Measurements from ENCODE around the gene SART1.

The SART1 gene

DNA sequence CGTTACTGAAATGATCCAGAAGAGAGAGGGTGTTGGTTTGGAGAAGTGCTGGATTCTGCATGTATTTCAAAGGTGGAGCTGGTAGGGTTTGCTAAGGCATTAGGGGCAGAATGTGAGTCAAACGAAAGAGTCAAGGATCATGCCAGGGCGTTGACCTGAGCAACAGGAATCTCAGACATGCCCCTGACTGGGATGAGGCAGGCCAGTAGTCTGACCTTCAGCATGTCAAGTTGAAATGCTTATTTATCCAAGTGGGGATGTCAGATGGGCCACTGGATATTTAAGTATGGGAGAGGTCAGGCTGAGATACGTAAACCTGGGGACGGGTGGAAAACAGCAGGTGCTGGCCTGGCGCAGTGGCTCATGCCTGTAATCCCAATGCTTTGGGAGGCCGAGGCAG, 19.0 kb upstream of the SART1 start:
- Histone ChIP-seq H2BK12ac (ENCODE audit: low read length in 2 of 2) (no peak overlapping the region), H3K4ac (ENCODE audit: low read depth in 1 of 2, low read length in 2 of 2) (no peak overlapping the region), H4K91ac (ENCODE audit: low read length) (no peak overlapping the region), H3K36me3 (ENCODE audit: control insufficient read depth in 1 of 2, insufficient read depth in 2 of 2, low read depth in 1 of 2, low read length in 2 of 2) (no peaks in the 10 kb centered on the region), H3K4me3 (ENCODE audit: insufficient read depth in 1 of 2, low read depth in 1 of 2, low read length in 2 of 2) (no peak overlapping the region), H3K18ac (ENCODE audit: low read depth in 1 of 2, low read length in 2 of 2) (no peak overlapping the region), H2AFZ (ENCODE audit: low read depth, low read length) (no peak overlapping the region), H3K27me3 (ENCODE audit: control insufficient read depth in 1 of 2, insufficient read depth in 1 of 2, low read length in 2 of 2) (peaks cover 0 to 9% of the 10 kb centered on the region in 2 experiments), H3K23ac (ENCODE audit: low read length in 2 of 2) (no peak overlapping the region), H3K4me2 (ENCODE audit: low read length, poor library complexity, severe bottlenecking) (no peak overlapping the region), H2BK15ac (ENCODE audit: low read depth, poor library complexity, severe bottlenecking) (no peak overlapping the region), H2AK5ac (ENCODE audit: low read length, severe bottlenecking) (no peak overlapping the region), H3K4me1 (ENCODE audit: control insufficient read depth, insufficient read depth, low read depth, low read length) (peaks cover 2% of the 10 kb centered on the region), H3K14ac (ENCODE audit: low read length in 2 of 2) (no peak overlapping the region), H3K9me3 (ENCODE audit: control insufficient read depth, low read length) (no peaks in the 10 kb centered on the region), H4K8ac (ENCODE audit: low read length) (no peak overlapping the region), H3K79me1 (replicated peaks; ENCODE audit: low read length, poor library complexity, severe bottlenecking) (no peaks in the 10 kb centered on the region), H3K9ac (ENCODE audit: low read length) (no peak overlapping the region), H2BK5ac (ENCODE audit: low read depth, low read length, poor library complexity, severe bottlenecking) (no peak overlapping the region), H3K27ac (ENCODE audit: low read length, poor library complexity, severe bottlenecking) (no peak overlapping the region), H2BK120ac (ENCODE audit: low read depth, low read length) (no peak overlapping the region)
- DNase-seq = no peak
- 87% methylated on average over 7 of the region's 7 CpGs for WGBS

- Histone ChIP-seq H3K79me1 (replicated peaks; ENCODE audit: low read length, poor library complexity, severe bottlenecking) (no peaks in the 10 kb centered on the region), H3K27me3 (ENCODE audit: control insufficient read depth in 1 of 2, insufficient read depth in 1 of 2, low read length in 2 of 2) (peaks cover 0 to 13% of the 10 kb centered on the region in 2 experiments), H3K4me2 (ENCODE audit: low read length, poor library complexity, severe bottlenecking) (no peak overlapping the region), H2BK12ac (ENCODE audit: low read length in 2 of 2) (no peak overlapping the region), H4K8ac (ENCODE audit: low read length) (no peak overlapping the region), H3K9ac (ENCODE audit: low read length) (no peak overlapping the region), H2AK5ac (ENCODE audit: low read length, severe bottlenecking) (no peak overlapping the region), H3K14ac (ENCODE audit: low read length in 2 of 2) (no peak overlapping the region), H3K27ac (ENCODE audit: low read length, poor library complexity, severe bottlenecking) (no peak overlapping the region), H3K4me3 (ENCODE audit: insufficient read depth in 1 of 2, low read depth in 1 of 2, low read length in 2 of 2) (no peak overlapping the region), H2BK120ac (ENCODE audit: low read depth, low read length) (no peak overlapping the region), H2BK5ac (ENCODE audit: low read depth, low read length, poor library complexity, severe bottlenecking) (no peak overlapping the region), H3K4ac (ENCODE audit: low read depth in 1 of 2, low read length in 2 of 2) (no peak overlapping the region), H4K91ac (ENCODE audit: low read length) (no peak overlapping the region), H2AFZ (ENCODE audit: low read depth, low read length) (no peak overlapping the region), H3K23ac (ENCODE audit: low read length in 2 of 2) (no peak overlapping the region), H3K9me3 (ENCODE audit: control insufficient read depth, low read length) (no peaks in the 10 kb centered on the region), H3K36me3 (ENCODE audit: control insufficient read depth in 1 of 2, insufficient read depth in 2 of 2, low read depth in 1 of 2, low read length in 2 of 2) (no peaks in the 10 kb centered on the region), H3K18ac (ENCODE audit: low read depth in 1 of 2, low read length in 2 of 2) (no peak overlapping the region), H3K4me1 (ENCODE audit: control insufficient read depth, insufficient read depth, low read depth, low read length) (peaks cover 2% of the 10 kb centered on the region), H2BK15ac (ENCODE audit: low read depth, poor library complexity, severe bottlenecking) (no peak overlapping the region)
- DNase-seq = no peak
- 95% methylated on average over 7 of the region's 8 CpGs for WGBS
Observed at GRCh38 chr11:65944191-65944590, 17.3 kb upstream of the SART1 start.

DNA sequence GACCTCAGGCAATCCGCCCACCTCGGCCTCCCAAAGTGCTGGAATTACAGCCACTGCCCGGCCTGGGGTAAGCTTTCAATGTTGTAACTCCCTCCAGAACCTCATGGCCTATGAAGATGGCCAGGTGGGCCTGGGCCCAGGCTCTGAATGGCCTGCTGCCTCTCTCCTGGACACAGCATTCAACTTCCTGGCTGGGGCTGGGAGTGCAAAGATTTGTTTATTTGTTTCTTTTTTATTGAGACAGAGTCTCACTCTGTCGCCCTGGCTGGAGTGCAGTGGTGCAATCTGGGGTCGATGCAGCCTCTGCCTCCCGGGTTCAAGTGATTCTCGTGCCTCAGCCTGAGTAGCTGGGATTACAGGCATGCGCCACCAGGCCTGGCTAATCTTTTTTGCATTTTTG, 16.8 kb upstream of the SART1 start:
- H3K4me1 ChIP-seq (ENCODE audit: control insufficient read depth, insufficient read depth, low read depth, low read length) = peaks cover 2% of the 10 kb centered on the region
- H3K9me3 ChIP-seq (ENCODE audit: control insufficient read depth, low read length) = no peaks in the 10 kb centered on the region
- H4K91ac ChIP-seq (ENCODE audit: low read length) = no peak overlapping the region
- H3K4me3 ChIP-seq (ENCODE audit: insufficient read depth in 1 of 2, low read depth in 1 of 2, low read length in 2 of 2) = no peak overlapping the region
- no peak overlapping the region for H3K4ac ChIP-seq (ENCODE audit: low read depth in 1 of 2, low read length in 2 of 2)
- no peak overlapping the region for H3K14ac ChIP-seq (ENCODE audit: low read length in 2 of 2)
- no peaks in the 10 kb centered on the region for H3K36me3 ChIP-seq (ENCODE audit: control insufficient read depth in 1 of 2, insufficient read depth in 2 of 2, low read depth in 1 of 2, low read length in 2 of 2)
- H2AK5ac ChIP-seq (ENCODE audit: low read length, severe bottlenecking) = no peak overlapping the region
- no peaks in the 10 kb centered on the region for H3K79me1 ChIP-seq (replicated peaks; ENCODE audit: low read length, poor library complexity, severe bottlenecking)
- no peak overlapping the region for H2BK120ac ChIP-seq (ENCODE audit: low read depth, low read length)
- H3K18ac ChIP-seq (ENCODE audit: low read depth in 1 of 2, low read length in 2 of 2) = no peak overlapping the region
- no peak overlapping the region for H3K4me2 ChIP-seq (ENCODE audit: low read length, poor library complexity, severe bottlenecking)
- H2BK12ac ChIP-seq (ENCODE audit: low read length in 2 of 2) = no peak overlapping the region
- no peak for DNase-seq
- WGBS = 64% methylated on average over 8 of the region's 8 CpGs
- no peak overlapping the region for H4K8ac ChIP-seq (ENCODE audit: low read length)
- no peak overlapping the region for H2BK5ac ChIP-seq (ENCODE audit: low read depth, low read length, poor library complexity, severe bottlenecking)
- H2AFZ ChIP-seq (ENCODE audit: low read depth, low read length) = no peak overlapping the region
- H3K9ac ChIP-seq (ENCODE audit: low read length) = no peak overlapping the region
- H3K27ac ChIP-seq (ENCODE audit: low read length, poor library complexity, severe bottlenecking) = no peak overlapping the region
- peaks cover 0 to 13% of the 10 kb centered on the region in 2 experiments for H3K27me3 ChIP-seq (ENCODE audit: control insufficient read depth in 1 of 2, insufficient read depth in 1 of 2, low read length in 2 of 2)
- no peak overlapping the region for H3K23ac ChIP-seq (ENCODE audit: low read length in 2 of 2)
- no peak overlapping the region for H2BK15ac ChIP-seq (ENCODE audit: low read depth, poor library complexity, severe bottlenecking)

GRCh38 chr11:65945430-65945911, 16.1 kb upstream of the SART1 start, which contains the start of gene TSGA10IP:
Gene TSGA10IP, plus strand, starts transcription at chr11:65945480. Its CDS starts 196 bp downstream, at chr11:65945676.
- Histone ChIP-seq H2AFZ (ENCODE audit: low read depth, low read length) (no peak within 1 kb of the TSS), H4K8ac (ENCODE audit: low read length) (no peak within 1 kb of the TSS), H3K4me3 (ENCODE audit: insufficient read depth in 1 of 2, low read depth in 1 of 2, low read length in 2 of 2) (no peak within 1 kb of the TSS), H2BK15ac (ENCODE audit: low read depth, poor library complexity, severe bottlenecking) (no peak within 1 kb of the TSS), H2BK5ac (ENCODE audit: low read depth, low read length, poor library complexity, severe bottlenecking) (no peak within 1 kb of the TSS), H3K14ac (ENCODE audit: low read length in 2 of 2) (no peak within 1 kb of the TSS), H3K9me3 (ENCODE audit: control insufficient read depth, low read length) (no peaks in the 10 kb centered on the region), H2AK5ac (ENCODE audit: low read length, severe bottlenecking) (no peak within 1 kb of the TSS), H3K36me3 (ENCODE audit: control insufficient read depth in 1 of 2, insufficient read depth in 2 of 2, low read depth in 1 of 2, low read length in 2 of 2) (no peaks in the 10 kb centered on the region), H2BK12ac (ENCODE audit: low read length in 2 of 2) (no peak within 1 kb of the TSS), H3K79me1 (replicated peaks; ENCODE audit: low read length, poor library complexity, severe bottlenecking) (no peaks in the 10 kb centered on the region), H4K91ac (ENCODE audit: low read length) (no peak within 1 kb of the TSS), H2BK120ac (ENCODE audit: low read depth, low read length) (no peak within 1 kb of the TSS), H3K18ac (ENCODE audit: low read depth in 1 of 2, low read length in 2 of 2) (no peak within 1 kb of the TSS), H3K4ac (ENCODE audit: low read depth in 1 of 2, low read length in 2 of 2) (no peak within 1 kb of the TSS), H3K9ac (ENCODE audit: low read length) (no peak within 1 kb of the TSS), H3K27ac (ENCODE audit: low read length, poor library complexity, severe bottlenecking) (no peak within 1 kb of the TSS), H3K23ac (ENCODE audit: low read length in 2 of 2) (peak within 1 kb of the TSS in 1 of 2 experiments; percentile 9), H3K4me1 (ENCODE audit: control insufficient read depth, insufficient read depth, low read depth, low read length) (peaks cover 2% of the 10 kb centered on the region), H3K27me3 (ENCODE audit: control insufficient read depth in 1 of 2, insufficient read depth in 1 of 2, low read length in 2 of 2) (peaks cover 0 to 13% of the 10 kb centered on the region in 2 experiments), H3K4me2 (ENCODE audit: low read length, poor library complexity, severe bottlenecking) (no peak within 1 kb of the TSS)
- no peak for DNase-seq
- 45% methylated on average over 13 of the region's 13 CpGs for WGBS
